SW480 (cell line): Measurements from ENCODE around the gene LGALS9.

Experiments
- DNase-seq: peaks from one replicate; pipeline ENCODE4 v3.0.0-alpha.2; 2016; ENCODE audit warnings: low spot score

Gene LGALS9

DNA sequence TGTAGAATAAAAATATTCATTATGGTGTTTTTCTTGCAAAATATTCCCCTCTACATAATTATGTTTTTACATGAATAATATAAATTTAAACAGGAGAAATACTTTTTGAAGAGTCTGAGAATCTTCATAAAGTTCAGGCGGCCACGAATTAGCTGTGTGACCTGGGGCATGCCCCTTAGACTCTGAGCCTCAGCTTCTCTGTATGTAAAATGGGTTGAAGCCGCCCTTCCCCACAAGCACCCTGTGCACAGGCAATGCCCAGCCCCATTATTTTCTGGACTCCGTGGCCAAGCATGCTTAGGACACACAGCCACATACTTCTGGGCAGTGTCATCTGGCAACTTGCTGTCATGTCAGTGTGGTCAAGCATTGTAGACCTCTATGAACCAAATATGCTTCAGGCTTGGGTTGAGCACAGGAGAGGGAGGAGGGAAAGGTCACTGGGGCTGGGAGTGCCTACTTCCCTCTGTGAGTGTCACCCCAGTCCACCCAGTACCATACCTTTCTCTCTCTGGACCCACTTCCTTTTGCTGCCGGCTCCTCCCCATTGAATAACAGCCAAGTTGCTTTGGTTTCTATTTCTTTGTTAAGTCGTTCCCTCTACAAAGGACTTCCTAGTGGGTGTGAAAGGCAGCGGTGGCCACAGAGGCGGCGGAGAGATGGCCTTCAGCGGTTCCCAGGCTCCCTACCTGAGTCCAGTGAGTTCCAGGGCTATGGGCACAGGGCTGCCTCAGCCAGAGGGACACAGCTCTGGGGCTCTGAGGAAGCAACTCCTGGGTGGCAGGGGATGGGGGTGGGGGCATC lies at the start of gene LGALS9:
Gene LGALS9 (plus strand): TSS at position 582 of the 804 bp plus-strand sequence. CDS start 78 bp downstream, at position 660.
- peak; percentile 72 for DNase-seq

DNA sequence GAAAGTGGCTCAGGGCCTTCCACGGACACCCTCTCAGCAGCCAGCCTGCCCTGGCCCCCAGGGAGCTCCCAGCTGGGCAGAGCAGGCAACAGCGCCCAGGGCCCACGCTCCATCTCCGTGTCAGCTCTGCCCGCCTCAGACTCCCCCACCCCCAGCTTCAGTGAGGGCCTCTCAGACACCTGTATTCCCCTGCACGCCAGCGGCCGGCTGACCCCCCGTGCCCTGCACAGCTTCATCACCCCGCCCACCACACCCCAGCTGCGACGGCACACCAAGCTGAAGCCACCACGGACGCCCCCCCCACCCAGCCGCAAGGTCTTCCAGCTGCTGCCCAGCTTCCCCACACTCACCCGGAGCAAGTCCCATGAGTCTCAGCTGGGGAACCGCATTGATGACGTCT lies 48.3 kb upstream of the LGALS9 start:
- DNase-seq = no peak

DNA sequence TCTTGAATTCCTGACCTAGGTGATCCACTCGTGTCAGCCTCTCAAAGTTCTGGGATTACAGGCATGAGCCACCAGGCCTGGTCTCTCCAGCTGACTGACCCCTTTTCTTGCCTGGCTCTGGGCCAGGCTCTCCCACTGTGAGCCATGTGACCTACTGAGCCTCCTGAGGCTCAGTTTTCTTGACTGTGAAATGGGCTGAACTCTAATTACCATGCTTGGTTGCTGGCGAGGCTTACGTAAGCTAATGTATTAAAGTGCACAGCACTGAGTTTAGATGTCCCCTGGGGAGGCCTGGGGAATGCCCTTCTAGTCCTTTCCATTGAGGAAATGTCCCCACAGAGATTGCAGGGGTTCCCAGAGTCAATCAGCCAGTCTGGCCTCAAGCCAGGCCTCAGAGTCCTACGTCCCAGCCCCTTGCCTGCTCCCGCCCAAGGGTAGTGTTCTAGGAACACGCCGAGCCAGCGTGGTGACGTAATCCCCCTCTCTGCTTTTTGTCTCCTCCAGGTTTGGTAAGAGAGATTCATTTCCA lies 45.8 kb upstream of the LGALS9 start:
- no peak for DNase-seq

DNA sequence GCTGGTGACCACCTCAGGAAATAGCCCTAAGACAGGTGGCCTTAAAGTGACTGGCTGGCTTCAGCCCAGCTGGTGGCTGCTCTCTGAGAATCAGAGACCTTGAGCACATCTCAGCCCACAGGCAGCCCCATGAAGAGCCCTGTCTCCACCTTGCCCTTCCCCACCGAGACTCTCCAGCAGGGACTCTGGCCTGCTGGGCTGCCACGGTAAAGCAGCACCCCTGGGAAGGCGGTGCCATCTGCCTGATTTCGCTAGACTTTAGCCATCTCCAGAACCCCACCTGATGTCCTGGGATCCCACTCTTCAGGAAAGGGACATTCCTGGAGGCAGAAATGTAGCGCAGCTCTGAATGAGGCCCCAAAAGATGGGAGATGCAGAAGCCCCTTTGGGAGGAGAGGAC lies 45.2 kb upstream of the LGALS9 start:
- no peak for DNase-seq

DNA sequence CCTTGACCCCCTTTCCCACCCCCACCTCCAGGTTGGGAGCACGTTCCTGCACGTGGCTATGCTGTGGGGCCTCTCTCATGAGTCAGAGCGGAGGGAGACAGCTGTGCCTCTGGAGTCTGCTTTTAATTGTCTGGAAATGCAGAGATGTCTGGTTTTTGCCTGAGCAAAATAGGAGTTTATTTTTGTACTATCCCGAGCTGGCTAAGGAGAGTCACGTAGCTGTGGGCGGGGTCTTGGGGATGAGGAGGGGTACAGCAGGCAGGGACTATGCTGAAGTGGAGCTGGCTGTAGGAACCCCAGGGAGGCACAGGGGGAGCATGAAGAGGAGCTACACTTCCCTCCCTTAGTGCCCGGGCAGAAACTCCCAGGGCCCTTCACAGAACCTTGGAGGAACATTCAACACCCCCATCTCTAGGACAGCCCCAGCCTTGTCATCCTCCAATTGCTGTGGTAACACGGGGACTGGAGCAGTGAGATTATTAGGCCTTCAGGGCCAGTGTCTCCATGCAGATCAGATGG lies 44.7 kb upstream of the LGALS9 start:
- DNase-seq = no peak

DNA sequence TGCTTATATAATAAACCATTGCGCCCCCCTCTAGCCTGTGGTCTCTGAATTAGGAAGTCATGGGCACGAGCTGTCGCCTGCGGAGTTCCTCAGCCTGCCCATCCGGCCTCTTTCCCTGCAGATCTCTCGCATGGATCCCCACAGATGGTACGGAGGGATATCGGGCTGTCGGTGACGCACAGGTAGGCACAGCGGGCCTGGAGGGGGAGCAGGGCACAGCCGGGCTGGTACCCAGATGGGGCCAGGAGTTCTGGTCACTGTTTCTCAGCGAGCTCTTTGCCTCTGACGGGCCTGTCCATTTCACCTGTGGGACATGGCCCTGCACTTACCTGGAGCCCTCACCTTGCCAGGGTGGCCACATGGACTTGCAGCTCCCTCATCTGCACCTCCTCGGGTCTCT lies 42.6 kb upstream of the LGALS9 start:
- DNase-seq = no peak

DNA sequence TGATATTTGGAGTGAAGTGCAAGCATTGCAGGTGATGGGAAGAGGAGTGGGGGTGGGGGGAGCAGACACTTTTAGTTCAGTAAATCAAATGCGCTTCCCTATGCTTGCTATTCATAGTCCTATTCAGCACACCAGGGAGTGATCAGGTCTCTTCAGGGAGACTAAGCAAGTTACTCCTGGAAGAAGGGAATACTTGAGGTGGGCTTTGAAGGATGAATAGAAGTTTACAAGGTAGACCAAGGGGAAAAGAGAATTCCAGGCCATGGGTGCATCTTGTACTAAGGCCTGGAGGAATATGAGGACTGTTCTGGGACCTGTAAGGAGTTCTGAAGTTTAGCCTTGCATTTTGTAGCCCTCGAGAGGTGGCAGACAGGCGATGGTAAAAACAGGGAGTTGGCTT lies 40.1 kb upstream of the LGALS9 start:
- no peak for DNase-seq

DNA sequence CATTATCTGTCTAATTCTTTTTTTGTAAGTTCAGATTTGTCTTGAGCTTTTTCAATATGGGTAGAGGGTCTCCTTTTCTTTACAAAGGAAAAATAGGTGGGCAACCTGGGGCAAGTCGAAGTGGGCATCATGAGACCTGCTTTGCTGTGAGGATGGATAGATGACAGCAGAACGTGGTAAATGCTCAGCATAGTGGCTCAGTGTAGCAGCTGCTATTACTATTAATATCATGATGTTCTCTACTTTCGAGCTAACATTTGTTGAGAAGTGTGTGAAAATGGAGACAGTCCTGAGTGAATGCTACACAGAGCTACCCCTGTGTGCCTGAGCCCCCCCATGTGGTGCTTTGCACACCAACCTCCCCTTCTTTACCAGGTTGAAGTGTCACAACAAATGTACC lies 39.0 kb upstream of the LGALS9 start:
- DNase-seq = no peak

DNA sequence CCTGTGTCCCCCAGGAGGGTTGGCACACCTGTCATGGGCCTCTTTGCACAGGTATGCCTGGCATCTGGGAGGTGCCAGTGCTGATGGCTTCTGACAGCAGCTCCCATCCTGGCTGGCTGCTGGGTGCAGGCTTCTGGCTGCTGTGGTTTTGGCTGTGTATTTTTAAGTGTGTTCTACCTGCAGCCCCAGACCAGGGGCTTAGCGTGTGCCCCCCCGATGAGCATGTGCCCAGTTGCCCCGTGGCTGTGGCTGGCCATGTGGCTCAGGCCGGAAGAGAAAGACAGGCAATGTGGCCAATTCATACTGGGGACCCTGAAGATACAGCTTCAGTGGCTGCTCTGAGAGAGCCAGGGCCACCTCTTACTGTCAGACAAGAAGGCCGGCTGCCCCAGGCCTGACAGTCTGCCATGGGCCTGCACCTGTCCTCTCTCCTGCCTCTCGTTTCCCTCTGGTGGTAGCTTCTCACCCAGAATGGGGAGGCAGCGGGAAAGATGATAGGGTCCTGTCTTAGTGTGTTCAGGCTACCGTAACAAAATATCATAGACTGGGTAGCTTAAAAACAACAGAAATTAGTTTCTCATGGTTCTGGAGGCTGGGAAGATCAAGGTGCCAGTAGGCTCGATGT lies 37.6 kb upstream of the LGALS9 start:
- no peak for DNase-seq

DNA sequence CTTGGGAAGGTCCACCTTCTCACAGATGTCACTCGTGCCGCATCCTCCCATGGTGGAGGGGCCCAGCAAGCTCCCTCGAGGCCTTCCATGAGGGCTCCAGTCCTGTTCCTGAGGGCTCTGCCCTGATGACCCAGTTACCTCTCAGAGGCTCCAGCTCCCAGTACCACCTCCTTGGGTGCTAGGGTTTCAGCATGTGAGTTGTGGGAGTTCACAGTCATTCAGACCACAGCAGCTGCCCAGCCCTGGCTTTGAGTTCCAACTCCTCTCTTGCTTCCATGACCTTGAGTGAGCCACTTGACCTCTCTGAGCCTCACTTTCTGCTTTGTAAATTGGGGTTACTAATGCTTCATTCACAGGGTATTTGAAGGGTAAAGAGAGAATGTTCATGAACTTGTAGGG lies 37.1 kb upstream of the LGALS9 start:
- no peak for DNase-seq

DNA sequence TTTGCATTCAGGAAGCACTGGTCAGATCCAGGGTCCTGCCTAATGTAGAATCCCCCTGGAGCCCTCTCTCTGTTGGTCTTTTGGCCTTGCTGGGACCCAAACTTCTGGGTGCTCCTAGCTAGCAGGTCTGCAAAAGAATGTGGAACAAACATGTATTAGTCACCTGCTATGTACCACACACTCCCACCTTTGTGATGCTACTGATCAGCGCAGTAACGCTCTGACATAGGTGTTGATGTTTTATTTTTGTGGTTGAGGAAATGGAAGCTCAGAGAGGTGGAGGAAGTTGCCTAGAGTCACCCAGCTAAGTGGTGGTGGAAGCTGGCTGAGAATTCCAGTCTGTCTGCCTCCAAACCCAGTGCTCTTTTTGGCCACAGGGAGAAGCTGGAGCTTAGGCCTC lies 35.8 kb upstream of the LGALS9 start:
- DNase-seq = no peak

DNA sequence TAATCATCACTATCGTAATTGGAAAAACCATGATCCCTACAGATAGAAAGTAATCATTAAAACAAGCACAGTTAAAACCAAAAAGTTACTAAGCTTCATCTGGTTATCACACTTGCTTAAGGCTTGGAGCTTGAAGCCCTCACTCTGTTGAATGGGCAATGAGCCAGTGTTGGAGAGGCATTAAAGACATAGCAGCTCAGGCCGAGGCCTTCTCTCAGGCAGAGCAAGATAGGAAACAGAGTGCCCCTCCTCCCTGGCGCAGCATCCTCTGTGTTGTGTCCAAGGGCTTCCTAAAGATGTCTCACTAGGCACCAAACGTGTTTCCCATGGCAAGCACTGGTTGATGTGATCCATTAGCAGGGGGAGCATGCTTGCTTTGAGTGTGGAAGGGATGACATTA lies 34.9 kb upstream of the LGALS9 start:
- no peak for DNase-seq

DNA sequence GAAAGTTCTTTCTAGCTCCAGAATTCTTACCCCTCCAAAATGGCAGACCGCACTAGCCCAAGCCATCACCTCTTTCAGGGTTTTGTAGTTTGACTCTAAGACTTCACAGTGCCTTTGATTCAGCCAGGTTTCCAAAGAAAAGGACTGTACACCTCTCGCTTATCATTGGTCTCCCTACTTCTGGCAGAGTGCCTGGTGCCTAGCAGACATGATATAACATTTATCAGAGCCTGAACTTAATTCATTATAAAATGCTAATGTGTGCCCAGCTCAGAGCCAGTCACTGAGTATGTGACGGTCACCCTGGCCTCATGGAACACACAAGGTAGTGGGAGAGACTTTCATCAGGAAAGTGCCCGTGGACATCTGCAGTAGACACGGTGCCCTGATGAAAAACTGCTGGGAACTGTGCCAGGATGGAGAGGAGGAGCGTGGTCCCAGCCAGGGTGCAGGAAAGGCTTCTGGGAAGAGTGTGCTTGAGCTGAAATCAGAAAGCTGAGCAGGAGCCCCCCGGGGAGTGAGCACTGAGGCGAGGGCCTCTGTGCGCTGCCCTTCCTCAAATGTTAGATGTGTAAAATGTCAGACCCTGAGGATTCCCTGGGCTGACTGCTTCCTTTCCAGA lies 34.3 kb upstream of the LGALS9 start:
- DNase-seq = no peak

DNA sequence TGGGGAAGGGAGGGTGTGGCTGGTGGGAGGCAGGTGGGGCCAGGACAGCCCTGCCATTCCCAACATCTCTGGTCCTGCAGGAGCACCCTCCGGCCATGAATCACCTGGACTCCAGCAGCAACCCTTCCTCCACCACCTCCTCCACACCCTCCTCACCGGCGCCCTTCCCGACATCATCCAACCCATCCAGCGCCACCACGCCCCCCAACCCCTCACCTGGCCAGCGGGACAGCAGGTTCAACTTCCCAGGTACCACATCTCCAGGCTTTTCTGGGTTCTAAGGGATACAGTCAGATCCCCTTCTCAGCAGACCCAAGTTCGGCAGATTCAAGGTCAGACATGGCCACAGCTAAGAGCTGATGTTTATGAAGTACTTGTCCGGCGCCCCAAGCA lies 33.8 kb upstream of the LGALS9 start:
- no peak for DNase-seq

DNA sequence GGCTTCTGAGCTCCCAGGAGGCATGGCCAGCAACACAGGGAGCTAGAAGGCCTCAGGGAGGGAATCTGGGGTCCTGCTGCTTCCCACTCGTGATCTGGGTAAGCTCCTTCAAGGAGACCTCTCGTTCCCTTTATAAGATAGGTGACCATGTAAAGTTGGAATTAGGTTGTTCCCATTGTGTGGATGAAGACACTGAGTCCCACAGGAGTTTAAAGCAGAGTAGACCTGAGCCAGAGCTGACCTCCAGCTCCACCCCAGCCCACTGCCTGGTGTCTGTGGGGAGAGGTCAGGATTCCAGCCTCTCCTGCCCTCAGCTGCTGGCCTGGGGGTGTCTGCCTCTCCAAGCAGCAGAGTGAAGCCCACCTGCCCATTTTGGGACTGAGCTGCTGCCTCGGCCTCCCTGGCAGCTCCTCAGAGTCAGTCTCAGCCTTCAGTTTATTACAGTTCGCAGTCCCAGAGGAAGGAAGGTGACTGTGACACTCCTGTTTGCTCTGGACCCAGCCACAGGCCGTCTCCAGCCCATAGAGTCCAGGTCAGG lies 33.1 kb upstream of the LGALS9 start:
- no peak for DNase-seq

DNA sequence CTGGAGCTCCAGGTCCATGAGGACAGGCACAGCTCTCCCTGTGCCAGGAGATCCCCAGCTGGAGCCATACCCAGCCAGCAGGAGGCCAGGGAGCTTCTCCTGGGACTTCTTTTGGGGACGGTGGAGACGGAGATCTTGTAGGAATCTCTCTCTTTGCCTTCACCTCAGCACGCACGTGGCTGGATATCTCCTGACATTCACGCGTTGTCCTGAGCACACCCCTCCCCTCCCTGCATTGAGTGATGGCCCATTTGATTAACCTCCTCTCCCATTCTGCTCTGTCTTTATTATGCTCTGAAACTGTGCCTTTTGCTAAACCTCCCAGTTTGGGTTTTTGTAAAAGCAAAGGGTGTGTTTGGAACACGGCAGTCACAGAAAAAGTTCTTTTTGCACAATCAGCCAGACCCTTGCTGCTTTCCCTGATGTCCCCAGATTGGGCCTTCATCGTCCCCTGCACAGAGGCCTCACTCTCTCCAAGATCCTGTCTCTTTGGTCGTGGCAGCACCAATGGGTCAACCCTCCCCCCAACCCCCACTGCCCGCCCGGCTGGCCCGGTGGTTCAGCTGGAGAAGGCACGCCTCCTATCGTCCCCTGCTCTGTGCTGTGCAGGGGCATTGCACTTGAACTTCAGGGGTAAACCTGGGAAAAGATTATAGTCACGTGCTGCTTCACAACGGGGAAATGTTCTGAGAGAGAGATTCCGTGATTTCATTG lies 32.5 kb upstream of the LGALS9 start:
- no peak for DNase-seq

DNA sequence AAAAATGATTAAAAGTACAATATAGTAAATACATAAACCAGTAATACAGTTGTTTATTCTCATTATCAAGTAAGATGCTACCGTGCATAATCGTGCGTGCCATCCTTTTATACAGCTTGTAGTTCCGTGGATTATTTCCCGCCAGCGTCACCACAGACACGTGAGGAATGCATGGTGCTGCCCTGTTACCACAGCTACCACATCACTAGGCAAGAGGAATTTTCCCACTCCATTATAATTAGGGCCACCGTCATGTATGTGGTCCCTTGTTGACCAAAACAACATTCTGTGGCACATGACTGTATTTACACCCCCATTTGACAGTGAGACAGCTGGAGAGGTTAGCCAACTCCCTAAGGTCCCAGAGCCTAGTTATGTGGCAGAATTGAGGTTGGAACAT lies 30.5 kb upstream of the LGALS9 start:
- DNase-seq = peak; percentile 98

DNA sequence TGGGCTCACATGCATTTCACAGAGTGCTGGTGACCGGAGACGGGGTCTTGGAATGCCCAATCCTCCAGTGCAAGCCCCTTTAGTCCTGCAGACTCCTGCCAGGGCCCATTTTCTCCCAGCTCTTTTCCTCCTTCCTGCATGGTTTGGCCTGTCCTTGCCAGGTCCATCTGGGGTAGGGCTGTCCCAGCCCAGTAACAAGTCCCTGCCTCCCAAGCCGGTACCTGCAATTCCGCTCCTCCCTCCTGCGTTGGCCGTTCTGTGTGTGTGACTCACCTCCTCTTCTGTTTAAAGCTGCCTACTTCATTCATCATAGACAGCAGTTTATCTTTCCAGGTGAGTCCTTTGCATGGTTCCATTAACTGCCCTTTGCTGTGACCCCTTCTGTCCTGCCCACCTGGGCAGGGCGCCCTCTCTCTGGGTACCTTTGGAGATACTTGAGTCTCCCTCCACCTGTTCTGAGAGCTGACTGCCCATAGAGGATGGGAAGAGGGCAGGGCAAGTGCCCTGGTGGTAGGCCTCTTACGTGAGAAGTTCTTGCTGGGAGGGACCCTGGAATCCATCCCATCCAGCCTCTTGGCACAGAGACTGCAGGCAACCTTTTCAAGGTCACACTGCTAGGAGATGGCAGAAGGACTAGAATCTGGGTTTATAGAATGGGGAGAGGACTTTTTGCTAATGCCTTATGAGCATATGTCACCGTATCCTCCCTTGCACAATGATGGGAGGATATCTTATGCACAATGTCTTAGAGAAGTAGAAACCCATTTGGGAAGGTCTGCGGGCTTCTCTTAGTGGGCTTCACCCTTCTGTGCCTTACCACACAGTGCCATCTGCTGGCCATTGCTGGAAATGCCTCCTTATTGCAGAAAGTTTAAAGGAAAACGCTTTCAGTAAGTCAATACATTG lies 29.7 kb upstream of the LGALS9 start:
- peak; percentile 70 for DNase-seq

DNA sequence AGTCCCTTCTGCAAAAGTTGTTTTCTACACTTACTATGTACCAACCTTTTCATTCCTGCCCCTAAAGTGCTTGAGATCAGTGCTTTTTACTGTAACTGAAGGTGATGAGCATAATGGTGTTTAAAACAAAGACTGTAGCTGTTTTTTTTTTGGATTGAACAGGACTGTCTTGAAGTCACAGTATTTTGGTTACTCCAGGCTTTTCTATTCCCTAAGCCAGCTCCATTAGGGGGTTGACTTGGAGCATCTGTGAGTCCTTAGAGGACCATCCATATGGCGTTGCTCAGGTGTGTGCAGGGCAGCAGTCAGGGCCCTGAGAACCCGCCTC lies 29.0 kb upstream of the LGALS9 start:
- DNase-seq = no peak

DNA sequence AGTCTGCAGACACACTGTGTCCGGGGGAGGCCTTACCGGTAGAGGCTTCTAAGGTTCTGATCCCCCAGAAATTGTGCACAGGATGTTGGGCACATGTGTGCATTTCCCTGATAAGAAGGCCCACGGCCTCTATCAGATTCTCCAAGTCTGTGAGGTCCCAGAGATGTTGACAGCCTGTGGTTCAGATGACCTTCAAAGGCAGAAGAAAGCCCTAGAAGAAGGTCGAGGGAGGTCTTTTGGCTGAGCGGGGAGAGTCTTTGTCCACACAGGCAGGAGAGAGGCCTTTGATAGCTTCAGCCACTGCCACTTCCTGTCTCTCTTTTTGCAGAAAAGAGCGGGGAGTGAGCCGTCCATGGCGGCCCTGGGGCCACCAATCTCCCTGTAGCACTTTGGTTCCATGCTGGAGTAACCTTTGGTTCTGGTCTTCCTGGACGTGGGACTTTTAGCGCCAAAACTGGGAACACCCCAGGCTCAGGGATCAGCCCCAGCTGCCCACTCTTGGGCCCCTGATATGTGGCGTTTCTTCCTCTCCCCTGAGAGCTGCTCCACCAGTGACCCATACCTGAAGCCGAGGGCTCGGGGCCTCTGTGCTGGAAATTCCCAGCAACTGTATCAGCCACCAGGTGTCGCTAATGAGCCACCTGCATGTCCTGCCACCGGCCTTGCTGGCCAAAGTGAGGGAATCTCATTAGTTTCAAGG lies 28.1 kb upstream of the LGALS9 start:
- DNase-seq = peak; percentile 60

DNA sequence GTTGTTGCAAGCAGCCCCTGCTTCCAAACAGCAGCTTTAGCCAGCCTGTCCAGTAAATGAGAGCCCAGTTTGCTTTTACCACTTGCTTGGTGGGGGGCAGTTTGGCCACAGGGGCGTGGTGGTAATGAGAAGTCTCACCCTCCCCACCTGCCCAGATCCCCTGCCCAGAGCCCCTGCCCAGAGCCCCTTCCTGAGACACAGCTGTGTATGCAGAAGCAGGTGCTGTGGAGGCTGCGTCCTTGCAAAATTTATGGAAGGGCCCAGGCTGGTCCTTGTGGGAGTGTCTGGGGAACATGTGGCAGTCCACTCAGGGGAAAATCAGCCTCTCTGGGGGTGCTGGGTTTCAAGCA lies 27.6 kb upstream of the LGALS9 start:
- no peak for DNase-seq
